Hematopoietic multipotent progenitor cell treated with erythropoietin and hydrocortisone succinate and interleukin-3 and kit ligand, for 15 days (in vitro differentiated cells): Measurements from ENCODE around the gene IFNL3.
"Not testable (repeated sequence)": the region's sequence is repeated elsewhere in the genome, so short reads cannot be mapped to it uniquely, and the experiment has no call there.

ENCODE experiments used
- DNase-seq: peaks from one replicate; pipeline ENCODE4 v3.0.0-alpha.2; 2015; ENCODE audit warnings: low spot score

Gene IFNL3

DNA sequence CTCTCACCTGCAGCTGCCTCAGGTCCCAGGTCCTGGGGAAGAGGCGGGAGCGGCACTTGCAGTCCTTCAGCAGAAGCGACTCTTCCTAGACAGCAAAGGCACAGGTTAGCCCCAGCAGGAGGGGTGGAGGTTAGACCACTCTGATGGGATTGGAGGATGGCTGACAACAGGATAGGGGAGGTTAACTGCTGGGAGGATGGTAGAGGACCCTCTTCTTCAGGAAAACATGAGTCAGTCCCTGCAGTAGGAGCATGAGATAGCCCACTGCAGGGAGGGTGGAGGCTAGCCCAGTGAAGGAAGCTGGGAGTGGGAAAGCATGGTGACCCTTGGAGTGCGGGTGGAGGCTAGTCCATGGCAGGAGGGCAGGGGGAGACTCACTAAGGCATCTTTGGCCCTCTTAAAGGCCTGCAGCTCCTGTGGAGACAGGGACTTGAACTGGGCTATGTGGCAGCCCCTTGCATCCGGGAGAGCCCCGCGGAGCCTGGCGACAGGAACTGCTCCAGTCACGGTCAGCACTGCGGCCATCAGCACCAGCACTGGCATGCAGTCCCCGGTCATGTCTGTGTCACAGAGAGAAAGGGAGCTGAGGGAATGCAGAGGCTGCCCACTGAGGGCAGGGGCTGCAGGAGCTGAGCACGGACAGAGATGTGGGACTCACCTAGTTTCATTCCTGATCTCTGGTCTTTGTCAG is at the start of gene IFNL3:
Gene IFNL3, minus strand, starts transcription at position 597 of the 691 bp plus-strand sequence. Its CDS starts 39 bp downstream, at position 558.
- DNase-seq = not testable (repeated sequence)

DNA sequence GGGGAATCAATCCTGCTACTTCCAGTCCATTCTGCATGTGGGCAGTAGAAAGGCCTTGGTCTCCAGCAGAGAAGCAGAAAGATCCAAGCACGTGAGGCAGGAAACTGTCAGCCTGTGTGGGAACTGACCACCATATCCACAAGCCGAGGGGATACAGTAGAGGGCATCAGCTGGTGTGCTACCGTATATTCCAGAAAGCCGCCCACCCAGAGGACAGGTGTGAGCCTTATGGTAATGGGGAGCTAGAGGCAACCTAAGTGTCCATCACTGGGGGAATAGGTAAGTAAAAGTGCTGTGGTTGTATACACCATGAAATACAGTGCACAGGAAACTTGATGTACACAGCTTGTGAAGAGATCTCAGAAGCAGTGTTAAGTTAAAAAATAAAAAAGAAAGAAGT is 48.6 kb upstream of the IFNL3 start:
- no peak for DNase-seq

DNA sequence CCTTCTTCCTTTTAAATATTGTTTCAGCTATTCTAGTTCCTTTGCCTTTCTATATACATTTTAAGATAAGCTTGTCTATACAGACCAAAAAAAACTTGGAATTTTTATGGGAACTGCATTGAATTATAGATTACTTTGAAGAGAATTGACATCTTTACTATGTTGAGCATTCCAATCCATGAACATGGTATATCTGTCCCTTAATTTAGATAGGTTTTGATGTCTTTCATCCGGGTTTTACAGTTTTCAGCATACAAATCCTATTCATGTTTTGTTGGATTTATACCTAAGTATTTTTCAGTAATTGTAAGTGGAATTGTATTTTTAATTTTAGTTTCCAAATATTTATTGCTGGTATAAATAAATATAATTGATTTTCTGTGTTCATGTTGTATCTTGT is 39.2 kb upstream of the IFNL3 start:
- DNase-seq = no peak

DNA sequence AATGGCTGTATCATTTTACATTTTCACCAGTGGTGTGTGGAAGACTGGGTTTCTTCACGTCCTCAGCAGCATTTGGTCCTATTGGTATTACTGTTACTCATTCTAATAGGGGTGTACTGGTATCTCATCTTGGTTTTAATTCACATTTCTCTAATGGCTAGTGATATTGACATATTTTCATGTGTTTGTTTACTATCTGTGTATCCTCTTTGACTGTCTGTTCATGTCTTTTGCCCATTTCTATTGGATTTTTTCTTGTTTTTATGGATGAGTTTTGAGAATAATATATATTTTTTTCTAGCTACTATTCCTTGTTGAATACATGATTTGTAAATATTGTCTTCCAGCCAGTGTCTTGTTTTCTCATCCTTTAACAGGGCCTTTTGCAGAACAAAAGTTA is 37.2 kb upstream of the IFNL3 start:
- no peak for DNase-seq

DNA sequence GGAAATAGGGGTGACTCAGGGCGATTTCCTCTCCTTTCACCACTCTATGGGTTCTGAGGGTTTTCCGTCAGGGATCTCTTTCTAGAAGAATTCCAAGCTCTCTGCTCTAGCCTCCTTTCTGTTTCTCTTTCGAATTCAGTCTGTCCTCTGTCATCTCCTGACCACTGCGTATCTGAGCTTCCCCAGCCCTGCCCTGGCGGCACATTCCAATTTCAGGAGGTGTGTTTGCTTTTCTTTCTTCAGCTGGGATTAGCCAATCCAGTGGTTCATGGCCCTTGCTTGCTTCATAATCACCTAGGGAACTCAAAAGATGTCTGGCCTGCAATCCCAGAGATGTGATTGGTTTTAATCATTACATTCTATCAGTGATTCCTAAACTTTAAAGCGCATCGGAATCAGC is 32.8 kb upstream of the IFNL3 start:
- no peak for DNase-seq

DNA sequence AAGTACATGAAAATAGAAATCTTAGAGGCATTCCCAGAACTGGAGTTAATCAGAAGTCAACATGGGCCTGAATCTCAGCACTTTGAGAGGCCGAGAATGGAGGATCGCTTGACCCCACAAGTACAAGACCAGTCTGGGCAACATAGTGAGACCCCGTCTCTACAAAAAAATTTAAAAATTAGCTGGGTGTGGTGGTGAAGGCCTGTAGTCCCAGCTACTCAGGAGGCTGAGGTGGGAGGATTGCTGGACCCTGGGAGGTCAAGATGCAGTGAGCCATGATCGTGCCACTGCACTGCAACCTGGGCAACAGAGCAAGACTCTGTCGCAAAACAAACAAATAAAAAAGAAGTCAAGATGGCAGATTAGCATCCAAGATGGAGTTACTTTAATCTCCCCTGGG is 31.9 kb upstream of the IFNL3 start:
- DNase-seq = no peak

DNA sequence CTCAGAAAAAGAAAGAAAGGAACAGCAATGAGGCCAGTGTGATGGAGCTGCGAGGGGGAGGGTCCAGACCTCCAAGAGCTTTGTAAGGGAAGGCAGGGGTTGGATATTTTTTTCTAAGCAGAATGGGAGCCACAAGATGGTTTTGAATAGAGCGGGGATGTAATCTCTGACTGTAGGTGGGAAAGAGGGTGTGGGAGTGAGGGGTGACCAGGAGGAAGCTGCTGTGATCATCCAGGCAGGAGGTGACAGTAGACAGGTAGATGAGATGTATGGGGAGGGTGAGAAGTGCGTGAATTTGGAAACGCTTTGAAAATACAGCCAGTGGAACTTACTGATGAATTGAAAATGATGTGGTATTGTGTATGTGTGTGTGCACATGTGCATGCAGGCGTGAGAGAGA is 30.8 kb upstream of the IFNL3 start:
- DNase-seq = no peak

DNA sequence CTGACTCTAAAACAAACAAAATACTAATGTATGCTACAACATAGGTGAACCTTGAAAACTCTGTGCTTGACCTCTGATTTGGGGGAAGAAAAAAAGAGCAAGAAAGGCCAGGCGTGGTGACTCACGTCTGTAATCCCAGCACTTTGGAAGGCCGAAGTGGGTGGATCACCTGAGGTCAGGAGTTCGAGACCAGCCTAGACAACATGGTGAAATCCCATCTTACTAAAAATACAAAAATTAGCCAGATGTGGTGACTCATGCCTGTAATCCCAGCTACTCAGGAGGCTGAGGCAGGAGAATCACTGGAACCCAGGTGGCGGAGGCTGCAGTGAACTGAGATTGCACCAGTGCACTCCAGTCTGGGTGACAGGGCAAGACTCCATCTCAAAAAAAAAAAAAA is 29.1 kb upstream of the IFNL3 start:
- DNase-seq = not testable (repeated sequence)

DNA sequence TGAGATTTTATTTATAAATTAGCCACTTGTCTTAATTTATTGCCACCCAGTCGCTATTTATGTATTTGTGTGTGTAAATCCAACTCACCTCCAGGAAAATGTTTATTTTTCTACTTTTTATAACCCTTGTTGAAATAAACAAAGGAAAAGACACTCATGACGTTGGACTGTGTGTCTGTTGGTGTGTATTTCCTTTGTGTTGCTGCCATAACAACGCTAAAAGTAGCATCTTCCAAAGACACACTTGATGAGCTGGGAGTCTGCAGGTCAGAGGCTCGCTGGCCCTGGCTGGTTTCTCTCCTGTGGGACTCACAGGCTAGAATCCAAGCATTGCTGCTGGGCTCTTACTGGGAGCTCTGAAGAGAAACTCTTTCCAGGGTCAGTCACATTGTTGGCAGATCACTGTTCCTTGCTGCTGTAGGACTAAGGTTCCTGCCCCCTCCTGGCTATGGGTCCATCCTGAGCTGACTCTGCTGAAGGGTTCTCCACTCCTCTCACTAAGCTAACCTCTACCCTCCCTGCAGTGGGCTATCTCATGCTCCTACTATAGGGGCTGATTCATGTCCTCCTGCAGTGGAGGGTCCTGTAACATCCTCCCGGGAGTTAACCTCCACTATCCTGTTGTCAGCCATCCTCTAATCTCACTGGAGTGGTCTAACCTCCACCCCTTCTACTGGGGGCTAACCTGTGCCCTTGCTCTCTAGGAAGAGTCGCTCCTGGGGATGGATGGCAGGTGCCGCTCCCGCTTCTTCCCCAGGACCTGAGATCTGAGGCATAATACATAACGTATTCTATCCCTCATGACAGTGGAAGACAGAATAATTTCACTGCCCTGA is 25.4 kb upstream of the IFNL3 start:
- no peak for DNase-seq

DNA sequence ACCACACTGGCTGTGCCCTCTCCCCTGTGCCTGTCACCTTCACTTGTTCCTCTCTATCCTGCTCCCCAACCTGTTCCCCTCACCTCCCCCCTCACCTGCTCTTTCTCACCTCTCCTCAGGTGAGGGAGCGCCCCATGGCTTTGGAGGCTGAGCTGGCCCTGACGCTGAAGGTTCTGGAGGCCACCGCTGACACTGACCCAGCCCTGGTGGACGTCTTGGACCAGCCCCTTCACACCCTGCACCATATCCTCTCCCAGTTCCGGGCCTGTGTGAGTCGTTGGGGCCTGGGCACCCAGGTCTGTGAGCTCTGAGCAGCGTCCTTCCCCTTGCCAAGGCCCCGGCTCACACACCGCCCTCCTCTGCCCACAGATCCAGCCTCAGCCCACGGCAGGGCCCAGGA is 24.6 kb upstream of the IFNL3 start:
- DNase-seq = not testable (repeated sequence)

DNA sequence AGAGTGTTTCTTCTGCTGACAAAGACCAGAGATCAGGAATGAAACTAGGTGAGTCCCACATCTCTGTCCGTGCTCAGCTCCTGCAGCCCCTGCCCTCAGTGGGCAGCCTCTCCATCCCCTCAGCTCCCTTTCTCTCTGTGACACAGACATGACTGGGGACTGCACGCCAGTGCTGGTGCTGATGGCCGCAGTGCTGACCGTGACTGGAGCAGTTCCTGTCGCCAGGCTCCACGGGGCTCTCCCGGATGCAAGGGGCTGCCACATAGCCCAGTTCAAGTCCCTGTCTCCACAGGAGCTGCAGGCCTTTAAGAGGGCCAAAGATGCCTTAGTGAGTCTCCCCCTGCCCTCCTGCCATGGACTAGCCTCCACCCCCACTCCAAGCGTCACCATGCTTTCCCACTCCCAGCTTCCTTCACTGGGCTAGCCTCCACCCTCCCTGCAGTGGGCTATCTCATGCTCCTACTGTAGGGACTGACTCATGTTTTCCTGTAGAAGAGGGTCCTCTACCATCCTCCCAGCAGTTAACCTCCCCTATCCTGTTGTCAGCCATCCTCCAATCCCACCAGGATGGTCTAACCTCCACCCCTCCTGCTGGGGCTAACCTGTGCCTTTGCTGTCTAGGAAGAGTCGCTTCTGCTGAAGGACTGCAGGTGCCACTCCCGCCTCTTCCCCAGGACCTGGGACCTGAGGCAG is 23.9 kb upstream of the IFNL3 start:
- not testable (repeated sequence) for DNase-seq

DNA sequence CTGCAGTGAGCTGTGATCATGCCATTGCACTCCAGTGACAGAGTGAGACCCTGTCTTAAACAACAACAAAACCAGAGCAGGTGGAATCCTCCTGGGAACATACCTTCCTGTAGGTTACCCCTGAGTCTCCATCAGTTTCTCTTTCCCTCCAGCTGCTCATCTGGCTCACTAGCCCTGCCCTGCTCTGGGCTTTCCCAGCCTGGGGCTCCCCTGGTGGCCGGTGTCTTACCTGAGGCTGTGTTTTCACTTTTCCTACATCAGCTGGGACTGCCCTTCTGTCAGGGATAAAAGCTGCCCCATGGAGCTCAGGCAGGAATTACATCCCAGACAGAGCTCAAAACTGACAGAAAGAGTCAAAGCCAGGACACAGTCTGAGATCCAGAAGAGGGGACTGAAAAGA is 23.3 kb upstream of the IFNL3 start, which contains the start of gene IFNL2:
Gene IFNL2, plus strand, starts transcription at position 312 of the 400 bp plus-strand sequence. CDS start 173 bp downstream, outside the sequence.
- not testable (repeated sequence) for DNase-seq

DNA sequence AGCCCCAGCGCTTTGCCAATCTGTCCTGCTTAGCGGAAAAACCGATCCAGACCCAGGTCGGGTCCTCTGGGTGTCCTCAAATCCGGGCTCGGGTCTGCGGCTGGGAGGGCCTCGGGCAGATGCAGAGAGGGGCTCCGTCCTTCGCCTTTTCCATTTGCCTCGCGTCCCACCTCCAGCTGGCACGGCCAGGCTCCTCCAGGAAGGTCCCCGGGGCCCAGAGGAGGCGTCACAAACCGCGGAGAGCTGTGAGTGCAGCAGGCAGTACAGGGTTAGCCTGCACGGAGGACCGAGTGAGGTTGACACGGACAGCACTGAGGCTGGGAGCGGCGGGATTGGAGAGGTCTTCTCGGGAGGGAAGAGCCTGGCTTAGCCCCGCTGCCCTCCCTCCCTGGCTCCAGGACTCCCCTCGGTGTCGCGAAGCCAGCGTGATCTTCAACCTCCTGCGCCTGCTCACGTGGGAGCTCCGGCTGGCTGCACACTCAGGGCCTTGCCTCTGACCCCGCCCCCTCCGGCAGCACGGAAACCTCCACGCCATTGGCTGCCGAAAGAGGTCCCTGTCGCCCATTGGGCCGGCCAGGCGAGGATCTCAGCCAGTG is 20.6 kb upstream of the IFNL3 start:
- DNase-seq = no peak

DNA sequence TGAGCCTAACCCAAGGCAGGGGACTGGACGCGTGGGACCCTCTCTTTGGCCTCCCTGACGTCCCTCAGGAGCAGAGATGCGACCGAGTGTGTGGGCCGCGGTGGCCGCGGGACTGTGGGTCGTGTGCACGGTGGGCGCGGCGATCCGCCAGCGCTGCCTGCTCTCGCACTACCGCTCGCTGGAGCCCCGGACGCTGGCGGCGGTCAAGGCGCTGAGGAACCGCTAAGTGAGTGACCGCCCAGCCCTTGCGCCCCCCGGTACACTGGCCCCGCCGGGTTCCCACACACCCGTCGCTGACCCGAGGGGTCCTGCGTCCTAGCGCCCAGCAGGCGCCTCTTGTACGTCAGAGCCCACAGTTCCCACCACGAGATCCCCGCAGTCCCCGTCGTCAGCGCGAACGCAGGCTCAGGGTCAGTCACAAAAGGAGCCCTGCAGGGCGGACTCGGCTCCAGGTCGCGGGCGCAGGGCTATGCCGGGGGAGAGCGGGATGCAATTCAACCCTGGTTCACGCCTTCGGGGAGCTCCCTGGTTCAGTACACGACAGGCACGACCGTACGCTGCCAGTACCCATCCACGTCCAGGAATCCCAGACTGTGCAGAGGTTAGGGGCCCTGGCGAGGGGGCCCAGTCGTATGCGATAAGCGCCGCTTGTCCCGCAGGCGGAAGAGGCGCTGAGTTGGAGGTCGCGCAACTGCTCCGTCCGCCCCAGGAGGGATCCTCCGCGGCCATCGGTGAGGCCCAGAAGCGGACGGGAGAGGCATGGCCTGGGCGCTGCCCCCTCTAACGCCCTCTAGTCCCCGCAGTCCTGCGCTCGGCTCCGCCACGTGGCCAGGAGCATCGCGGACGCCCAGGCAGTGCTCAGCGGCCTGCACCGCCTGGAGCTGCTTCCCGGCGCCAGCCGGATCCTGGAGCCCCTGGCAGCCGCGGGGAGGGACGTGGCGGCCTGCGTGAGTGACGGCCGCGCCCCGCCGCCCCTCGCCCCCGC is 19.8 kb upstream of the IFNL3 start:
- no peak for DNase-seq

DNA sequence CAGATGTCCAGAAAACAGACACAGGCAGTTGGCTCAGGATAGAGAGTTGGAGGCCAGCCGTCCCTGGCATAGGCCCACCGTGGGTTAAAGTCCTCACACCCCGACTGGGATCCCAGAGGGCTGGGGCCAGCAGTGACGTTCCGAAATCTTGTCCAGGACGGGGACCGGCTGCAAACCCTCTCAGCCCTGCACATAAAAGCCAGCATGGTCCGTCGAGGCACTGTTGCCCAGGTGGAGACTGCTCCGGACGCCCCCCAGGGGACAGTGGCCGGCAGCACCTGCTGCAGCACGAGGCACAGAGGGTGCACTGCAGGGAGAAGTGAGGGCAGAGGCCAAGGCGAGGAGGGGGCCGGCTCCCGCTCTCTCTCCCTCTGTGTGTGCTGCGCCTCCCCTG is 19.1 kb upstream of the IFNL3 start:
- no peak for DNase-seq

DNA sequence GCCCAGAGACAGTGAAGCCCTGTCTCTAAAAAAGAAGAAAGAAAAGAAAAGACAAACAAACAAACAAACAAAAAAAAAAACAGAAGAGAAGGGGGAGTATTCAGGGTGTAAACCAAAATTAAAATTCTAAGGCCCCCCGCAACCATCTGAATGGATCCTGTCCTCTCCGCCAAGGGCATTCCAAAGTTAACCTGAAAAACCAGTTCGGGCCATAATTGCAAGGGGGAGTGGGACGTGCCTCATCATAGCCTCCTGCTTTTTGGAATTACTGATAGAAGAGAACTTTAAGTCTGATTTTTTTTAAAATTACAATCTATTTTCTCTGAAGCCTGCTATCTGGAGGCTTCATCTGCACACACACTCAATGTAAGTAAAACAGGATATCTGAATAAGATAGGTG is 17.7 kb upstream of the IFNL3 start:
- no peak for DNase-seq

DNA sequence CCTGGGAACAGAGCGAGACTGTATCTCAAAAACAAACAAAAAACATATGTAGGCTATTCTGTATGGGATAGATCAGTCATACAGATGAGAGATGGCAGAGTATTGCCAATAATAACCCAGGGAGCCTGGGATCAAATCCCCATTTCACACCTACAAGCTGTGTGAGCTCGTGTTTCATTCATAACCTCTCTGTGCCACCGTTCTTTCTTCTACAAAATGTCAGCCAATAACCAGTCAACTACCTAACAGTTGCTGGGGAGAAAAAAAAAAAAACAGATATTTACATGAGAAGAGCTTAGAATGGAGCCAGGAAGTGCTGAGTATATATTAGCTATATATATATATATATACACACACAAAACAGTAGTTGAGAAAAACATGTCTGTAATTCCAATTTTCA is 16.9 kb upstream of the IFNL3 start:
- DNase-seq = no peak

DNA sequence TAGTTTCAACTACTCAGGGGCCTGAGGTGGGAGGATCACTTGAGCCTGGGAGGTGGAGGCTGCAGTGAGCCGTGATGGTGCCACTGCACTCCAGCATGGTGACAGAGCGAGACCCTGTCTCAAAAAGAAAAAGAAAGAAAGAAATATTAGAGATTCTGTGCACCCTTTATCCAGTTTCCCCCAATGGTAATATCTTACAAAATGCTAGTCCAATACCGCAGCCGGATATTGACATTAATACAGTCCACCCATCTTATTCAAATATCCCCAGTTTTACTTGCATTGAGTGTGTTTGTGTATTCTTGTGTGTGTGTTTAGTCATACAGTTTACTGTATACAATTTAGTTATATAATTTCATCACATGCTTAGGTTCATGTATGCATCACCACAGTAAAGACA is 12.4 kb upstream of the IFNL3 start:
- DNase-seq = no peak

DNA sequence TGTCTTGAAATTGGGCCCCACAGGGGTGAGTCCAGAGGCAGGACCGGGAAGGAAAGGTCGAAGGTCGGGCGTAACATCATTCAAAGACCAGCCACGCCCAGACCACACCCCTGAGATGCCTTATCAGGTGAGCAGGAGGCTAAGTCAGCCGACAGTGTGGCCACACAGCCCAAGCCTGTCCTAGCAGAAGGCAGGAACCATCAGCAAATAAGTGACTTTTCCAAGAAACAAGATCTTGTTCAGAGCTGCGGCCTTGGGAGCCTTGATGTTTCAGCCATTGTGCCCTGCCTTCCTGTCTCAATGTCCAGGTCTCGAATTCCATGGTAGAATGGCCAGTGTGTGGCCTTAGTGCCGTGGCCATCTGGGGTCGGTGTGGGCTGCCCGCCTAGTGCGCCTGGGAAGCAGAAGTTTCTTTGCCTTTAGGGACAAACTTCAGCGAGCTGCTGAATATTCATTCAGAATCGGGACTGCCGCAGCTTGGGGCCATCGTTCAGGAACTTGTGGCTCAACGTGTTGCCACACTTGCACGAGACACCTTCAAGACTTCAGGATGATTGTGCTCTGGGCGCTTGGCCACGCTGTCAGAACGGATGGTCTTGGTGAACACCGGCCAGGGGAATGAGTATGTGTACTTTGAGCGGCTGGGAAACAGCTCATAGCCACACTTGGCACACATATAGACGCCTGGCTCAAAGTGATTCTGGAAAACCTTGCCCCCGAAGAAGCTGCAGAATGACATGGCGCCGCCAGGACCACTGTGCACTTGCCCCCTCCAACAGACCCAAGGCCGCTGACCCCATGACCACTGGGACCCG is 9.9 kb upstream of the IFNL3 start:
- peak; percentile 18 for DNase-seq
